Left ventricle myocardium inferior (tissue), 1 donor: ENCODE measurements around the gene C1QTNF5. TPM values are rescaled to one million over a fixed set of nuclear protein-coding genes. Genes with fewer than 3 reads are reported as not detected.
A peak's percentile ranks its signal among the peaks of the same experiment; 100 is the strongest.

ENCODE experiments used
- DNase-seq: peaks from one replicate; pipeline ENCODE4 v3.0.0-alpha.2; 2020
- H3K27ac ChIP-seq: fragments of 200-600 bp; replicated peaks from 2 replicates; pipeline ENCODE4 v1.8.0; 2021
- H3K27me3 ChIP-seq: fragments of 200-600 bp; 2 replicates; pipeline ENCODE4 v1.8.0; 2021; ENCODE audit warnings: low read depth
- H3K36me3 ChIP-seq: fragments of 200-600 bp; 2 replicates; pipeline ENCODE4 v1.8.0; 2021
- H3K4me1 ChIP-seq: fragments of 200-600 bp; 2 replicates; pipeline ENCODE4 v1.8.0; 2021
- H3K4me3 ChIP-seq: fragments of 200-600 bp; 2 replicates; pipeline ENCODE4 v1.8.0; 2021; ENCODE audit warnings: mild to moderate bottlenecking, moderate library complexity
- H3K9me3 ChIP-seq: fragments of 200-600 bp; replicated peaks from 2 replicates; pipeline ENCODE4 v1.8.0; 2021
- intact Hi-C: fragments of 100-400 bp; cut with micrococcal nuclease; formaldehyde crosslinking; loops from one replicate; pipeline ENCODE4 v1.11.0; 2022
- total RNA-seq: library from RNA; stranded (reverse); fragmentation: NEBNext Ultra II Directional; extraction: Animal tissue kit (Norgen Biotek cat#: 25700); gene quantifications from one replicate; pipeline ENCODE4 v1.2.1, GENCODE V29; 2021
- TF ChIP-seq, protein P1 (sequence below): fragments of 200-600 bp; IDR thresholded peaks from 2 replicates; pipeline ENCODE4 v1.8.0; 2021; ENCODE audit warnings: antibody characterized with exemption, mild to moderate bottlenecking, borderline replicate concordance
- donor health status: DM: no; HTN: yes; CAD: no; lungs with severe emphysema.

Gene C1QTNF5
- total RNA-seq, 1 donor from 2014 or later, result 14.4 TPM

- Histone ChIP-seq H3K4me3 (peak overlapping the region; percentile 72), H3K27ac (peak overlapping the region; percentile 95), H3K9me3 (no peaks in the 10 kb centered on the region), H3K36me3 (peaks cover 28% of the 10 kb centered on the region), H3K4me1 (peaks cover 95% of the 10 kb centered on the region), H3K27me3 (peaks cover 23% of the 10 kb centered on the region)
- TF ChIP-seq, protein P1, sequence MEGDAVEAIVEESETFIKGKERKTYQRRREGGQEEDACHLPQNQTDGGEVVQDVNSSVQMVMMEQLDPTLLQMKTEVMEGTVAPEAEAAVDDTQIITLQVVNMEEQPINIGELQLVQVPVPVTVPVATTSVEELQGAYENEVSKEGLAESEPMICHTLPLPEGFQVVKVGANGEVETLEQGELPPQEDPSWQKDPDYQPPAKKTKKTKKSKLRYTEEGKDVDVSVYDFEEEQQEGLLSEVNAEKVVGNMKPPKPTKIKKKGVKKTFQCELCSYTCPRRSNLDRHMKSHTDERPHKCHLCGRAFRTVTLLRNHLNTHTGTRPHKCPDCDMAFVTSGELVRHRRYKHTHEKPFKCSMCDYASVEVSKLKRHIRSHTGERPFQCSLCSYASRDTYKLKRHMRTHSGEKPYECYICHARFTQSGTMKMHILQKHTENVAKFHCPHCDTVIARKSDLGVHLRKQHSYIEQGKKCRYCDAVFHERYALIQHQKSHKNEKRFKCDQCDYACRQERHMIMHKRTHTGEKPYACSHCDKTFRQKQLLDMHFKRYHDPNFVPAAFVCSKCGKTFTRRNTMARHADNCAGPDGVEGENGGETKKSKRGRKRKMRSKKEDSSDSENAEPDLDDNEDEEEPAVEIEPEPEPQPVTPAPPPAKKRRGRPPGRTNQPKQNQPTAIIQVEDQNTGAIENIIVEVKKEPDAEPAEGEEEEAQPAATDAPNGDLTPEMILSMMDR, result no peak
- DNase-seq, result no peak
- intact Hi-C loops, result no loop called here
These were observed 21.4 kb upstream of the C1QTNF5 start for GRCh38 chr11:119361941-119362725.

DNA sequence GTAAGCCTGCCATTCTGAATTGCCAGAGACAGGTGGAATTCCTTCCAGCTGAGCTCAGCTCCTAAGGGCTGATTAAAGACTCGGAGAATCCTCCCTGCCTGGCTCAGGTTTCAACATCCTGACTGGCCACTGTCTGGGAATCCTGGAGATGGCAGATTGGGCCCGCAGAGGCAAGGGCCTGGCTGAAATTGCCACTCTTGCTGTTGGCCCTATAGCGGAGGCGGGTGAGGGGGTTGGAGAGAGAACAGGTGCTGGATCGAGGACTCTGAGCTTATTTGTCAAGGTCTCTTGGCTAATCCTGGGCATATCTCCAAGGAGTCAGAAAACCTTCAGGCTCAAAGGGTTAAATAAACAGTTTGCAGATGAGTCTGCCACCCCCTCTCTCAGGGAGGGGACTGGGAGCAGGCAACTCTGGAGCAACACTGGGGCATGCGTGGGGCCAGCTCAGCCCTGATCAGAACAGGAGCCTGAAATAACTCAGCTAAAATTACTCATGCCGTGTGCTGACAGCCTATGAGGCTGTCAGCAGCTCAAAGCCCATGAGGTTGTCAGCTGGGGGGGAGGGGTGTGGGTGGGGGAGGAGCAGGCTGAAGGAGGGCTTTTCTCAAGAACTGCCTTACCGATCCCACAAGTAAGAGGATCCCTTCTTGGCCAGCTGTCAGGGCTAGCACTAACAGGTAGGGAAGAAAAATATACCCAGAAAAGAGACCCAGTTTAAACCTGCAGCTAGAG lies 20.5 kb upstream of the C1QTNF5 start:
- H3K4me3 ChIP-seq, result peak overlapping the region; percentile 72
- H3K27me3 ChIP-seq, result peaks cover 23% of the 10 kb centered on the region
- H3K27ac ChIP-seq, result peak overlapping the region; percentile 95
- peaks cover 95% of the 10 kb centered on the region for H3K4me1 ChIP-seq
- no peaks in the 10 kb centered on the region for H3K9me3 ChIP-seq
- TF ChIP-seq, protein P1, result no peak
- intact Hi-C loops, result no loop called here
- peak; percentile 78 for DNase-seq
- peaks cover 28% of the 10 kb centered on the region for H3K36me3 ChIP-seq

DNA sequence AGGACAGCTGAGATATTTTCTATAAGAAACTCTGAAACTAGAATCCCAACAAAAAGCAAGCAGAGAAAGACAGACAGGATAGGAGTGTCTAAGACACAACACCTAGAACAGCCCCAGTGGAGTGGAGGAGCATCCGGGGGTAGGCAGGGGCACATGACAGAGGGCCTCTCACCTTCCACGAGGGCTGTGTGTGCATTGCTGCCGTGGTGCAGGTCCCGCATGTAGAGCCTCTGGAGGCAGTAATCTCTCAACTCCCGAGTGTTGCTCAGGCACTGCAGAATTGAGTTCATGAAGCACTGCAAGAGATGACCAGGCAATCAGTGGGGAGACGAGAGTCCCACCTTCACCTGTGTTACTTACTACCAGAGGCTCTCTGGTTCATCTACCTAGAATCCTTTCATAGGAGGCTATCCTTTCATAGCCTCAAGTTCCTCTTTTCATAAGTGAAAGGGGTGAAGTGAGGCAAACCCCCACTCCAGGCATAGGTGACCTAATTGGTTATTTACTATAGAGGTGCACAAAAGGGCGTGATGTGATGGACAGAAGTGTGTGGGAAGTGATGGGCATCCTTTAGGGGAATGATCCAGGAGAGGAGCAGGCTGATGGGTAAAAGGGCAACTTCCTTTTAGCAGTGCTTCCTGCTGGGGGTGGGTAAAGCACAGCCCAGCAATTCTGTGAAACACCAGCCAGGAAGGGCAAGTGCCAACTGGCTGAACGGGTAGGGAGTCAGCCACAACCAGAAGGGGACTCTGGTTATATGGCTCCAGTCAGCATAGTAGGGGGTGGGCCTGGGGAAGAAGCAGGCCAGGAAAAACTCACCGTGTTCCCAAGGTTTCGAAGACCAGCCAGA lies 18.9 kb upstream of the C1QTNF5 start:
- peaks cover 94% of the 10 kb centered on the region for H3K4me1 ChIP-seq
- peaks cover 28% of the 10 kb centered on the region for H3K36me3 ChIP-seq
- H3K4me3 ChIP-seq, result peak overlapping the region; percentile 72
- intact Hi-C loops, result loop anchor here (10.0 kb wide), 1 partner anchor 115 kb away; no protein-coding TSS in a partner anchor
- H3K9me3 ChIP-seq, result no peaks in the 10 kb centered on the region
- peaks cover 13% of the 10 kb centered on the region for H3K27me3 ChIP-seq
- H3K27ac ChIP-seq, result peak overlapping the region; percentile 95
- DNase-seq, result no peak
- TF ChIP-seq, protein P1, result no peak

- H3K36me3 ChIP-seq, result peaks cover 28% of the 10 kb centered on the region
- intact Hi-C loops, result loop anchor here (10.0 kb wide), 1 partner anchor 118 kb away; no protein-coding TSS in a partner anchor
These were observed 16.4 kb upstream of the C1QTNF5 start for GRCh38 chr11:119357074-119357473.

More at GRCh38 chr11:119357074-119357473, 16.4 kb upstream of the C1QTNF5 start:
- H3K4me1 ChIP-seq, result peaks cover 89% of the 10 kb centered on the region
- H3K27ac ChIP-seq, result peak overlapping the region; percentile 95
- peak overlapping the region; percentile 68 for H3K4me3 ChIP-seq
- H3K27me3 ChIP-seq, result no peaks in the 10 kb centered on the region
- DNase-seq, result no peak
- TF ChIP-seq, protein P1, result no peak
- H3K9me3 ChIP-seq, result no peaks in the 10 kb centered on the region
